ENCODE data around the gene TEX13A. TPM values are rescaled to one million over a fixed set of nuclear protein-coding genes. Genes with fewer than 3 reads are reported as not detected.

TEX13A gene
- total and polyA plus RNA-seq, 9 of the 15 experiments (the other 6 are each of a cell fraction or from before 2014, with no cell fraction given): 0.23 TPM; not detected in 8

DNA sequence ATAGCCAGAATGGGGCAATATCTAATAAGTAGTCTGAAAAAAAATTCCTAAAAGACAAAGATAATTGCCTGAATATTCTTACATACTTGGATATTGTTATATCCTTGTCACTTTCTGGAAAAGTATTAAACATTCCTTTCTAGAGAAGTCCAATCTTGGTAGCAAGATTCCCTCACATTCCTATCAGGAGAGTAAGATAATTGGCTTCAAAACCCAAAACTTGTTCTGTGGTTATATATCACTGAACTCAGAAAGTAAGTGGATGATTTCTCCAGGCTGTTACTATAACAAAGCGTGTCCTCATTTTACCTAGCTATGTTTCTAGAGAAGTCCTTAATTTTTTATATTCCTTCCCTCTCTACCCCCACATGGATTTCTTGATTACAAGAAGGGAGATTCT lies 46.0 kb upstream of the TEX13A start:
- no peaks in the 10 kb centered on the region for H3K36me3 ChIP-seq (ENCODE audit: control insufficient read depth, insufficient read depth, low read length)
- no TSS peak for BruUV-seq (replicated peaks)
- no peak overlapping the region for H3K9ac ChIP-seq (ENCODE audit: insufficient read depth in 1 of 2, low read depth in 2 of 2, low read length in 2 of 2)
- ATAC-seq (no peak), FAIRE-seq (no peak), DNase-seq (ENCODE audit: extremely low read depth in 1 of 4, low spot score in 3 of 4) (no peak)
- H3K79me2 ChIP-seq (ENCODE audit: control insufficient read depth, insufficient read depth, low read length): no peaks in the 10 kb centered on the region
- TF ChIP-seq POLR3A (IDR thresholded peaks at IDR 0.05; ENCODE audit: borderline replicate concordance, extremely low read depth, insufficient read depth, insufficient read length) (no peak), NR3C1 (CRISPR knock-in tag; IDR thresholded peaks at IDR 0.05) (no peak), ETV5 (CRISPR knock-in tag; IDR thresholded peaks at IDR 0.05; ENCODE audit: low read depth) (no peak), ZNF184 (CRISPR knock-in tag; IDR thresholded peaks at IDR 0.05) (no peak), GTF2B (IDR thresholded peaks at IDR 0.05; ENCODE audit: extremely low read depth, insufficient read length) (no peak), SREBF1 (IDR thresholded peaks at IDR 0.05; ENCODE audit: borderline replicate concordance, low read depth, low read length) (no peak), ZNF655 (CRISPR knock-in tag; IDR thresholded peaks at IDR 0.05) (no peak), STAT5A (IDR thresholded peaks at IDR 0.05; ENCODE audit: borderline replicate concordance, low read length) (no peak)
- TF ChIP-seq, protein P1, sequence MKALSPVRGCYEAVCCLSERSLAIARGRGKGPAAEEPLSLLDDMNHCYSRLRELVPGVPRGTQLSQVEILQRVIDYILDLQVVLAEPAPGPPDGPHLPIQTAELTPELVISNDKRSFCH (CRISPR knock-in tag; IDR thresholded peaks at IDR 0.05): no peak
- TF ChIP-seq, protein P1 (tag; IDR thresholded peaks at IDR 0.05): no peak
- TF ChIP-seq, protein P2, sequence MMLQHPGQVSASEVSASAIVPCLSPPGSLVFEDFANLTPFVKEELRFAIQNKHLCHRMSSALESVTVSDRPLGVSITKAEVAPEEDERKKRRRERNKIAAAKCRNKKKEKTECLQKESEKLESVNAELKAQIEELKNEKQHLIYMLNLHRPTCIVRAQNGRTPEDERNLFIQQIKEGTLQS (IDR thresholded peaks at IDR 0.05): no peak
- TF ChIP-seq, protein P2 (CRISPR knock-in tag; conservative IDR thresholded peaks at IDR 0.05): no peak
- TF ChIP-seq, protein P3, sequence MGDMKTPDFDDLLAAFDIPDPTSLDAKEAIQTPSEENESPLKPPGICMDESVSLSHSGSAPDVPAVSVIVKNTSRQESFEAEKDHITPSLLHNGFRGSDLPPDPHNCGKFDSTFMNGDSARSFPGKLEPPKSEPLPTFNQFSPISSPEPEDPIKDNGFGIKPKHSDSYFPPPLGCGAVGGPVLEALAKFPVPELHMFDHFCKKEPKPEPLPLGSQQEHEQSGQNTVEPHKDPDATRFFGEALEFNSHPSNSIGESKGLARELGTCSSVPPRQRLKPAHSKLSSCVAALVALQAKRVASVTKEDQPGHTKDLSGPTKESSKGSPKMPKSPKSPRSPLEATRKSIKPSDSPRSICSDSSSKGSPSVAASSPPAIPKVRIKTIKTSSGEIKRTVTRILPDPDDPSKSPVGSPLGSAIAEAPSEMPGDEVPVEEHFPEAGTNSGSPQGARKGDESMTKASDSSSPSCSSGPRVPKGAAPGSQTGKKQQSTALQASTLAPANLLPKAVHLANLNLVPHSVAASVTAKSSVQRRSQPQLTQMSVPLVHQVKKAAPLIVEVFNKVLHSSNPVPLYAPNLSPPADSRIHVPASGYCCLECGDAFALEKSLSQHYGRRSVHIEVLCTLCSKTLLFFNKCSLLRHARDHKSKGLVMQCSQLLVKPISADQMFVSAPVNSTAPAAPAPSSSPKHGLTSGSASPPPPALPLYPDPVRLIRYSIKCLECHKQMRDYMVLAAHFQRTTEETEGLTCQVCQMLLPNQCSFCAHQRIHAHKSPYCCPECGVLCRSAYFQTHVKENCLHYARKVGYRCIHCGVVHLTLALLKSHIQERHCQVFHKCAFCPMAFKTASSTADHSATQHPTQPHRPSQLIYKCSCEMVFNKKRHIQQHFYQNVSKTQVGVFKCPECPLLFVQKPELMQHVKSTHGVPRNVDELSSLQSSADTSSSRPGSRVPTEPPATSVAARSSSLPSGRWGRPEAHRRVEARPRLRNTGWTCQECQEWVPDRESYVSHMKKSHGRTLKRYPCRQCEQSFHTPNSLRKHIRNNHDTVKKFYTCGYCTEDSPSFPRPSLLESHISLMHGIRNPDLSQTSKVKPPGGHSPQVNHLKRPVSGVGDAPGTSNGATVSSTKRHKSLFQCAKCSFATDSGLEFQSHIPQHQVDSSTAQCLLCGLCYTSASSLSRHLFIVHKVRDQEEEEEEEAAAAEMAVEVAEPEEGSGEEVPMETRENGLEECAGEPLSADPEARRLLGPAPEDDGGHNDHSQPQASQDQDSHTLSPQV (IDR thresholded peaks at IDR 0.05): no peak
- no peak overlapping the region for H3K4me2 ChIP-seq (ENCODE audit: insufficient read depth, low read length)
- 0% methylated on average over 1 of the region's 1 CpG for WGBS (ENCODE audit: insufficient coverage, low coverage, missing lambda C conversion rate)
- intact Hi-C loops (cut with micrococcal nuclease) (no loop called here), in situ Hi-C loops (cut with MboI) (no loop called here)
- no peak overlapping the region for H3K27ac ChIP-seq (ENCODE audit: extremely low read depth, low read depth, low read length)
- H2AFZ ChIP-seq (ENCODE audit: low read depth, low read length): no peak overlapping the region
- H3K27me3 ChIP-seq (ENCODE audit: control insufficient read depth in 2 of 2, insufficient read depth in 2 of 2, low read length in 2 of 2): no peaks in the 10 kb centered on the region
- H3K4me3 ChIP-seq: no peak overlapping the region
- no peaks in the 10 kb centered on the region for H4K20me1 ChIP-seq (replicated peaks; ENCODE audit: control insufficient read depth, insufficient read depth, low read length)
- ChIA-PET POLR2A (no interaction called here), CTCF (ENCODE audit: low intra/inter-chr PET ratio) (no interaction called here)
- H3K9me3 ChIP-seq (replicated peaks; ENCODE audit: control insufficient read depth, insufficient read depth, low read depth, low read length): no peaks in the 10 kb centered on the region
- no peaks in the 10 kb centered on the region for H3K4me1 ChIP-seq (replicated peaks in 1 of 2; ENCODE audit: control insufficient read depth in 2 of 2, insufficient read depth in 2 of 2, low read length in 2 of 2)
- no peaks in the 10 kb centered on the region for H3K9me1 ChIP-seq (ENCODE audit: control insufficient read depth, insufficient read depth, low read length)

All from K562 (cell line).